SKM-1 (cell line): ENCODE measurements around the gene PUSL1.
"Not testable (repeated sequence)": the region's sequence is repeated elsewhere in the genome, so short reads cannot be mapped to it uniquely, and the experiment has no call there.

Experiments used
- DNase-seq: peaks from one replicate; lab custom pipeline; 2025; ENCODE audit not compliant: unreplicated experiment; lab: John Stamatoyannopoulos, UW

PUSL1 gene

GRCh38 chr1:1307261-1307922, 1.0 kb upstream of the PUSL1 start:
- no peak for DNase-seq

- DNase-seq, result no peak
Measured at GRCh38 chr1:1308756-1309250, 406 bp downstream of the PUSL1 start.

- no peak for DNase-seq
Measured at GRCh38 chr1:1309251-1310108, 1.1 kb downstream of the PUSL1 start.

- no peak for DNase-seq
Measured at GRCh38 chr1:1310109-1310385, 1.6 kb downstream of the PUSL1 start.

GRCh38 chr1:1310476-1311053, 2.2 kb downstream of the PUSL1 start:
- no peak for DNase-seq

- no peak for DNase-seq
Measured at GRCh38 chr1:1311107-1312104, 3.0 kb downstream of the PUSL1 start.

- no peak for DNase-seq
Measured at GRCh38 chr1:1312450-1313314, 4.3 kb downstream of the PUSL1 start.

- DNase-seq, result no peak
Measured at GRCh38 chr1:1313500-1314236, 5.3 kb downstream of the PUSL1 start.

- no peak for DNase-seq
Measured at GRCh38 chr1:1314237-1314586, 5.8 kb downstream of the PUSL1 start.

GRCh38 chr1:1314678-1315335, 6.4 kb downstream of the PUSL1 start:
- DNase-seq, result no peak

- DNase-seq, result no peak
Measured at GRCh38 chr1:1315435-1315954, 7.1 kb downstream of the PUSL1 start.

- DNase-seq, result not testable (repeated sequence)
Measured at GRCh38 chr1:1316199-1316598, 7.8 kb downstream of the PUSL1 start.

GRCh38 chr1:1317420-1317819, 9.0 kb downstream of the PUSL1 start:
- no peak for DNase-seq

- DNase-seq, result no peak
Measured at GRCh38 chr1:1318131-1318652, 9.8 kb downstream of the PUSL1 start.

- DNase-seq, result no peak
Measured at GRCh38 chr1:1318777-1319645, 10.6 kb downstream of the PUSL1 start.

- DNase-seq, result no peak
Measured at GRCh38 chr1:1319646-1319941, 11.2 kb downstream of the PUSL1 start.

GRCh38 chr1:1320666-1321448, 12.5 kb downstream of the PUSL1 start:
- no peak for DNase-seq
